Heart left ventricle (tissue), 16 donors: ENCODE measurements around the gene KATNAL1. TPM values are rescaled to one million over a fixed set of nuclear protein-coding genes. Genes with fewer than 3 reads are reported as not detected.
A peak's percentile ranks its signal among the peaks of the same experiment; 100 is the strongest.

ENCODE experiments used
- ATAC-seq, 4 donors: fragments of 200-7000 bp; cut with Tn5 transposase; one replicate each; pipeline ENCODE4 v1.9.1; 2020 to 2022; ENCODE audit warnings: moderate library complexity in 4 of 4, mild to moderate bottlenecking in 3 of 4, moderate number of reproducible peaks in 1 of 4
- DNase-seq, 5 donors: peaks; one replicate each; pipeline ENCODE4 v3.0.0-alpha.2; 2020
- H3K27ac ChIP-seq, 12 donors: fragments of 200-600 bp; sonication (generic) in 4 of 12; one replicate each; pipeline versions ENCODE4 v1.5.0 to v1.8.0; 2016 to 2022; ENCODE audit warnings: mild to moderate bottlenecking in 2 of 12
- H3K27me3 ChIP-seq, 9 donors: fragments of 200-600 bp; sonication (generic) in 2 of 9; one replicate each; pipeline versions ENCODE4 v1.5.1 to v1.8.0; 2016 to 2022; ENCODE audit warnings: mild to moderate bottlenecking in 3 of 9
- H3K36me3 ChIP-seq, 9 donors: fragments of 200-600 bp; sonication (generic) in 2 of 9; one replicate each; pipeline versions ENCODE4 v1.5.0 to v1.8.0; 2018 to 2022; ENCODE audit warnings: mild to moderate bottlenecking in 2 of 9
- H3K4me1 ChIP-seq, 12 donors: fragments of 200-600 bp; sonication (generic) in 4 of 12; one replicate each; pipeline versions ENCODE4 v1.5.0 to v1.8.0; 2016 to 2022; ENCODE audit warnings: mild to moderate bottlenecking in 3 of 12
- H3K4me3 ChIP-seq, 12 donors: fragments of 200-600 bp; sonication (generic) in 4 of 12; one replicate each; pipeline versions ENCODE4 v1.5.0 to v1.8.0; 2017 to 2022; ENCODE audit warnings: mild to moderate bottlenecking in 9 of 12, moderate library complexity in 4 of 12
- H3K9me3 ChIP-seq, 12 donors: fragments of 200-600 bp; sonication (generic) in 4 of 12; one replicate each; pipeline versions ENCODE4 v1.5.0 to v1.8.0; 2016 to 2022; ENCODE audit warnings: mild to moderate bottlenecking in 1 of 12
- POLR2A ChIP-seq, 2 donors: fragments of 450-650 bp; IDR thresholded peaks; one replicate each; pipeline ENCODE4 v1.6.1; 2017; ENCODE audit warnings: antibody characterized with exemption in 2 of 2, mild to moderate bottlenecking in 2 of 2, moderate library complexity in 2 of 2
- WGBS, 4 donors: extraction: QIAGEN DNeasy Blood & Tissue Kit in 2 of 4; methylation state at CpG; one replicate each; pipeline versions ENCODE4 v1.1.5 to v1.1.7; 2013 to 2018; 5-methylcytosine and 5-hydroxymethylcytosine counted together
- intact Hi-C, 10 donors: fragments of 100-400 bp; cut with DNase I; formaldehyde crosslinking; loops; one replicate each; pipeline versions ENCODE4 v1.11.1 to v1.14.2; 2022
- polyA plus RNA-seq, 2 donors: library from polyadenylated mRNA; stranded (reverse); fragments of 200-250 nt; gene quantifications; one replicate each; pipeline ENCODE4 v1.2.3, GENCODE V29; 2013
- total RNA-seq, 9 donors: library from RNA; depleted of rRNA in 2 of 9; stranded (reverse); fragments of >200 nt in 2 of 9; fragmentation: NEBNext Ultra II Directional in 3 of 9; extraction: Animal tissue kit (Norgen Biotek cat#: 25700) in 3 of 9; gene quantifications; one replicate each; pipeline versions ENCODE4 v1.1.0 to v1.2.4, GENCODE V29; 2016 to 2023
- TF ChIP-seq, protein P1 (sequence below), 12 donors: fragments of 200-600 bp; sonication (generic) in 4 of 12; IDR thresholded peaks; one replicate each; pipeline versions ENCODE4 v1.5.0 to v1.8.0; 2018 to 2022; ENCODE audit warnings: antibody characterized with exemption in 12 of 12, mild to moderate bottlenecking in 5 of 12
- donor health status: ischemic (EF 13 %, LVEDD 7.1; RV severe dilation, severe dysfunction).
- donor health status: healthy with polysubstance abuse.
- donor health status: DM: no; HTN: yes; CAD: no.
- donor health status: DM: no; HTN: no; CAD: no.
- donor health status: ischemic (EF 25% LVEDD 6.9; RV normal size, moderate dysfunction).
- donor health status: ischemic (EF 25% LVEDD 5.7; RV mildly dilated, moderate dysfunction).
- donor health status: healthy.
- donor health status: DM: yes; HTN: yes; CAD: no.
- donor health status: ischemic (EF 35%, LVEDD 5.7; RV mildly dilated, moderate dysfunction).
- donor health status: nonischemic (EF 11% LVEDD 7.7; RV severe dilation, severe dysfunction).
- donor health status: DM: yes; HTN: yes; CAD: no.
- donor health status: PGD.
- donor health status: ischemic (EF 29% LVEDD 5.4; RV normal size, mild dysfunction).
- donor health status: nonischemic (EF 23%, LVEDD 6.1; RV moderate dilation, normal function).

Gene KATNAL1
- total and polyA plus RNA-seq, 11 donors: 4.6 to 55.3 (median 49.6) TPM

DNA sequence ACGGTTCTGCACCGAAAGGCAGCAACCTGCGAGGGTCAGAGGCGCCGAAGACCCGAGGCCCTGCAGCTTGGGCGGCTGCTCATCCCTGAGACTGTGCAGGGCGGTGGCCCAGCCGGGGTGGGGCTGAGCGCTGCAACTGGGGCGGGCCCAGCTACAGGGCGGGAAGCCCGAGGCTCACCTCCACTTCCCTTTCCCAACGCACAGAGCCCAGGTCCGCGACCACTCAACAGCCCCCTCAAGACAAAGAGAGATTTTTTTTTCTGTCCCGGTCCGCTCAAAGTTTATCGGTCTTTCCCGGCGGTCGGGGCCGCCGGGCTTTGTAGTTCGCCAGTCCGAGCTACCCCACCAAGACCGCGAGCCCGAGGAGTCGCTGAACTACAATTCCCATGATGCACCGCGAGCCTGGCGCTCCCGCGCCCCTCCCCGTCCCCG is 573 bp downstream of the KATNAL1 start:
- peak overlapping the region; percentile 80 to 100 (median 96) for H3K4me3 ChIP-seq
- ATAC-seq: peak; percentile 93 to 97 (median 96)
- peaks cover 3 to 56% (median 28%) of the 10 kb centered on the region in 12 donors for H3K4me1 ChIP-seq
- WGBS, 4 donors: 0% methylated on average over 34 to 37 of the region's 37 CpGs
- H3K9me3 ChIP-seq: no peaks in the 10 kb centered on the region
- H3K27ac ChIP-seq: peak overlapping the region; percentile 87 to 98 (median 96)
- no peak for TF ChIP-seq POLR2A (IDR thresholded peaks at IDR 0.05)
- TF ChIP-seq, protein P1, sequence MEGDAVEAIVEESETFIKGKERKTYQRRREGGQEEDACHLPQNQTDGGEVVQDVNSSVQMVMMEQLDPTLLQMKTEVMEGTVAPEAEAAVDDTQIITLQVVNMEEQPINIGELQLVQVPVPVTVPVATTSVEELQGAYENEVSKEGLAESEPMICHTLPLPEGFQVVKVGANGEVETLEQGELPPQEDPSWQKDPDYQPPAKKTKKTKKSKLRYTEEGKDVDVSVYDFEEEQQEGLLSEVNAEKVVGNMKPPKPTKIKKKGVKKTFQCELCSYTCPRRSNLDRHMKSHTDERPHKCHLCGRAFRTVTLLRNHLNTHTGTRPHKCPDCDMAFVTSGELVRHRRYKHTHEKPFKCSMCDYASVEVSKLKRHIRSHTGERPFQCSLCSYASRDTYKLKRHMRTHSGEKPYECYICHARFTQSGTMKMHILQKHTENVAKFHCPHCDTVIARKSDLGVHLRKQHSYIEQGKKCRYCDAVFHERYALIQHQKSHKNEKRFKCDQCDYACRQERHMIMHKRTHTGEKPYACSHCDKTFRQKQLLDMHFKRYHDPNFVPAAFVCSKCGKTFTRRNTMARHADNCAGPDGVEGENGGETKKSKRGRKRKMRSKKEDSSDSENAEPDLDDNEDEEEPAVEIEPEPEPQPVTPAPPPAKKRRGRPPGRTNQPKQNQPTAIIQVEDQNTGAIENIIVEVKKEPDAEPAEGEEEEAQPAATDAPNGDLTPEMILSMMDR (IDR thresholded peaks at IDR 0.05): no peak
- H3K36me3 ChIP-seq: no peaks in the 10 kb centered on the region
- intact Hi-C loops: loop anchor here in 4 of 10 donors (1.0 to 10.0 kb wide), 7 partner anchors 34 to 310 kb away; partner anchors contain the start of genes UBE2L5 (in 2 of the 4), USPL1 (in 2 of the 4) and HMGB1 (in 1 of the 4)
- H3K27me3 ChIP-seq: no peaks in the 10 kb centered on the region
- DNase-seq: peak; percentile 95 to 96 (median 96)

DNA sequence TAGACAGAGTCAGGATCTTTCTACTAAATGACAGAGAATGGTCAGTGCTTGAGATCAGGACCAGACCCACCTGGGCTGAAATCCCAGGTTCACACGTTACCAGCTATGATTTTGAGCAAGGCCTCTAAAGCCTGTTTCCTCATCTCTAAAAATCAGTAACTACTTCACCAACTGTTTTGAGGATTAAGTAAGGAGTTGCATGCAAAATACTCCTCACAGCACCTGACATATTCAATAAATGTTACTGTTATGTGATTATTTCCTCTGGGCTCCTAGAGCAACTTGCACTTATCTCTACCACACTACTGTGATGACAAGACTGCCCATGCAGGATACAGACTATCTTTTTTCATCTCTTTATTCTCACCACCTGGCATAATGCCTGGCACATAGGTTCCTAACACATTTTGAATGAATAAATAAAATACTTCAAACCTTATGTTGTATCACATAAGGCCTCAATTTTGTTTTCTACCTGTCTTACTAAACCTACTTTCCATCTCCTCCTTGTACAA is 1.8 kb downstream of the KATNAL1 start:
- Histone ChIP-seq H3K27me3 (no peaks in the 10 kb centered on the region), H3K4me1 (peaks cover 3 to 53% (median 28%) of the 10 kb centered on the region in 12 donors), H3K36me3 (no peaks in the 10 kb centered on the region), H3K4me3 (peak overlapping the region in 5 of 12 donors; percentile 4 to 96 (median 91)), H3K9me3 (no peaks in the 10 kb centered on the region), H3K27ac (peak overlapping the region in 2 of 12 donors; percentile 49 to 97)
- TF ChIP-seq, protein P1 (IDR thresholded peaks at IDR 0.05): no peak
- no peak for TF ChIP-seq POLR2A (IDR thresholded peaks at IDR 0.05)
- ATAC-seq (no peak), DNase-seq (no peak)
- intact Hi-C loops: loop anchor here in 3 of 10 donors (5.0 to 10.0 kb wide), 5 partner anchors 99 to 173 kb away; partner anchors contain the start of genes UBE2L5 (in 2 of the 3) and HMGB1 (in 1 of the 3)
- 55 to 71% (median 58%) methylated on average over 1 of the region's 1 CpG for WGBS, 4 donors

DNA sequence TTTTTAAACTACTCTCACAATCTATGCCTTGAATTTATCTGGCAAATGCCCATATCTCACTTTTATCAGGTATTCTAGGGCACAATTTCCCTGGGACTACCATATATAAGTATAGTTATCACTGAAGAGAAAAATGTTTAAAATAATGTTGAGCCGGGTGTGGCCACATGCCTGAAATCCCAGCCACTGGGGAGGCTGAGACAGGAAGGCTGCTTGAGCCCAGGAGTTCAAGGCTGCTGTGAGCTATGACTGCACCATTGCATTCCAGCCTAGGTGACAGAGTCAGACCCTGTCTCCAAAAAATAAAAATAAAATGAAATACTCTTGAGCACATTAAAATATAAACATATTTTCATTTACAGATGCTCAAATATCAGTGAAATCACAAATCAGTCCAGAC is 4.1 kb downstream of the KATNAL1 start:
- ATAC-seq (no peak), DNase-seq (no peak)
- H3K36me3 ChIP-seq: no peaks in the 10 kb centered on the region
- H3K9me3 ChIP-seq: no peaks in the 10 kb centered on the region
- intact Hi-C loops: loop anchor here in 1 of 10 donors (10.0 kb wide), 1 partner anchor 102 kb away; no protein-coding TSS in a partner anchor
- H3K4me1 ChIP-seq: peaks cover 3 to 61% (median 31%) of the 10 kb centered on the region in 12 donors
- H3K27me3 ChIP-seq: no peaks in the 10 kb centered on the region
- no peak overlapping the region for H3K27ac ChIP-seq
- WGBS, 4 donors: 20 to 31% (median 27%) methylated on average over 1 of the region's 1 CpG
- TF ChIP-seq, protein P1 (IDR thresholded peaks at IDR 0.05): no peak
- H3K4me3 ChIP-seq: no peak overlapping the region

DNA sequence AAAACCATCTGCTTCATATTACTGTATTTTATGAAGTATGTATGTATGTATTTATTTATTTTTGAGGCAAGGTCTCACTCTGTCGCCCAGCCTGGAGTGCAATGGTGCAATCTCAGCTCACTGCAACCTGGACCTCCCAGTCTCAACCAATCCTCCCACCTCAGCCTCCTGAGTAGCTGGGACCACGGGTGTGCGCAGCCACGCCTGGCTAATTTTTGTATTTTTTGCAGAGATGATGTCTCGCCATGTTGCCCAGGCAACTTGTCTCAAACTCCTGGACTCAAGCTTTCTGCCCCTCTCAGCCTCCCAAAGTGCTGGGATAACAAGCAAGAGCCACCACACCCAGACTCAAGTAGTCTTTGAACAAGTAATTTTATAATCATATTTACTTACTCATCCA is 5.5 kb downstream of the KATNAL1 start:
- no peak overlapping the region for H3K27ac ChIP-seq
- no peak for DNase-seq

More for the DNA sequence above, 5.5 kb downstream of the KATNAL1 start:
- Histone ChIP-seq H3K4me3 (no peak overlapping the region), H3K4me1 (peaks cover 3 to 54% (median 23%) of the 10 kb centered on the region in 12 donors), H3K36me3 (no peaks in the 10 kb centered on the region), H3K9me3 (no peaks in the 10 kb centered on the region), H3K27me3 (no peaks in the 10 kb centered on the region)
- TF ChIP-seq, protein P1 (IDR thresholded peaks at IDR 0.05): no peak
- no peak for TF ChIP-seq POLR2A (IDR thresholded peaks at IDR 0.05)
- 90 to 93% (median 92%) methylated on average over 5 of the region's 5 CpGs for WGBS, 4 donors
- ATAC-seq: no peak
- intact Hi-C loops: loop anchor here in 1 of 10 donors (10.0 kb wide), 1 partner anchor 103 kb away; no protein-coding TSS in a partner anchor
